GM23338 (cell line): ENCODE data around the gene RMND1. TPM values are rescaled to one million over a fixed set of nuclear protein-coding genes. Genes with fewer than 3 reads are reported as not detected.
A peak's percentile ranks its signal among the peaks of the same experiment; 100 is the strongest.

Experiments used
- ATAC-seq: fragments of 200-7000 bp; cut with Tn5 transposase; 3 replicates; pipeline ENCODE4 v1.9.1; 2020
- DNase-seq: peaks from one replicate; pipeline ENCODE4 v3.0.0-alpha.2; 2015; ENCODE audit warnings: low spot score
- H2AFZ ChIP-seq: fragments of 200-600 bp; sonication (generic); 2 replicates; pipeline ENCODE4 v1.8.0; 2016; ENCODE audit warnings: antibody characterized with exemption, mild to moderate bottlenecking, moderate library complexity
- H3F3A ChIP-seq: fragments of 200-600 bp; sonication (generic); replicated peaks from 2 replicates; pipeline ENCODE4 v1.8.0; 2017; ENCODE audit warnings: antibody characterized with exemption, mixed run types, low read depth
- H3K27ac ChIP-seq: fragments of 200-600 bp; sonication (generic); 2 replicates; pipeline ENCODE4 v1.6.1; 2016; ENCODE audit warnings: low read depth
- H3K27me3 ChIP-seq: fragments of 200-600 bp; sonication (generic); 2 replicates; pipeline ENCODE4 v1.8.0; 2016; ENCODE audit warnings: mild to moderate bottlenecking, mixed run types, moderate library complexity; ENCODE audit not compliant: insufficient read depth
- H3K36me3 ChIP-seq: fragments of 200-600 bp; sonication (generic); 2 replicates; pipeline ENCODE4 v1.8.0; 2016; ENCODE audit warnings: mild to moderate bottlenecking; ENCODE audit not compliant: insufficient read depth
- H3K4me1 ChIP-seq: fragments of 200-600 bp; sonication (generic); 2 replicates; pipeline ENCODE4 v1.8.0; 2016; ENCODE audit warnings: mild to moderate bottlenecking, moderate library complexity; ENCODE audit not compliant: insufficient read depth
- H3K4me2 ChIP-seq: fragments of 200-600 bp; sonication (generic); 2 replicates; pipeline ENCODE4 v1.7.1; 2017; ENCODE audit warnings: mixed run types
- H3K4me3 ChIP-seq: fragments of 200-600 bp; sonication (generic); 2 replicates; pipeline ENCODE4 v1.6.1; 2016; ENCODE audit warnings: mixed run types
- H3K79me2 ChIP-seq: fragments of 200-600 bp; sonication (generic); replicated peaks from 2 replicates; pipeline ENCODE4 v1.8.0; 2017; ENCODE audit warnings: mild to moderate bottlenecking; ENCODE audit not compliant: insufficient read depth
- H3K9me2 ChIP-seq: fragments of 200-600 bp; sonication (generic); 2 replicates; pipeline ENCODE4 v1.8.0; 2017; ENCODE audit not compliant: insufficient read depth
- H4K20me1 ChIP-seq: fragments of 200-600 bp; sonication (generic); replicated peaks from 2 replicates; pipeline ENCODE4 v1.8.0; 2017; ENCODE audit warnings: mild to moderate bottlenecking; ENCODE audit not compliant: insufficient read depth
- H3K27ac Mint-ChIP-seq: 2 replicates; pipeline ENCODE4 v1.8.0; 2020; ENCODE audit warnings: inconsistent platforms, mild to moderate bottlenecking, moderate library complexity, mixed read lengths
- H3K27me3 Mint-ChIP-seq: 3 replicates; pipeline ENCODE4 v1.8.0; 2022; ENCODE audit warnings: low read depth, mild to moderate bottlenecking, moderate library complexity, mixed read lengths, inconsistent platforms; ENCODE audit not compliant: insufficient read depth, poor library complexity
- H3K36me3 Mint-ChIP-seq: 3 replicates; pipeline ENCODE4 v1.8.0; 2021; ENCODE audit warnings: low read depth, mild to moderate bottlenecking, inconsistent platforms, moderate library complexity, mixed read lengths
- H3K4me1 Mint-ChIP-seq: 3 replicates; pipeline ENCODE4 v1.8.0; 2020; ENCODE audit warnings: mild to moderate bottlenecking, inconsistent platforms, mixed read lengths
- H3K4me3 Mint-ChIP-seq: 3 replicates; pipeline ENCODE4 v1.8.0; 2021; ENCODE audit warnings: moderate library complexity, mild to moderate bottlenecking, inconsistent platforms, mixed read lengths
- H3K9me3 Mint-ChIP-seq: 3 replicates; pipeline ENCODE4 v1.8.0; 2020; ENCODE audit warnings: moderate library complexity, mild to moderate bottlenecking, inconsistent platforms, mixed read lengths
- EZH2 ChIP-seq: fragments of 200-600 bp; sonication (generic); IDR thresholded peaks from one replicate; pipeline ENCODE4 v1.8.0; 2017; ENCODE audit warnings: antibody characterized with exemption, mild to moderate bottlenecking, low read depth; ENCODE audit not compliant: unreplicated experiment
- EZH2phosphoT487 ChIP-seq: fragments of 200-600 bp; sonication (generic); IDR thresholded peaks from one replicate; pipeline ENCODE4 v1.8.1; 2018; ENCODE audit warnings: antibody characterized with exemption; ENCODE audit not compliant: unreplicated experiment
- NANOG ChIP-seq: IDR thresholded peaks from 2 replicates; pipeline ENCODE4 v1.6.1; 2016; ENCODE audit warnings: antibody characterized with exemption, borderline replicate concordance
- STAT1 ChIP-seq: IDR thresholded peaks from one replicate; pipeline ENCODE4 v1.6.1; 2016; ENCODE audit warnings: antibody characterized with exemption; ENCODE audit not compliant: unreplicated experiment
- ZNF331 ChIP-seq: fragments of 250-450 bp; sonication (Bioruptor Pico); IDR thresholded peaks from 2 replicates; pipeline ENCODE4 v1.5.0; 2020; ENCODE audit warnings: low read depth, mild to moderate bottlenecking, moderate library complexity
- polyA plus RNA-seq: library from polyadenylated mRNA; unstranded; fragments of >200 nt; fragmentation: Nextera tagmentation; extraction: Ambion mirVana; gene quantifications from 2 replicates; pipeline ENCODE4 v1.2.1, GENCODE V29; 2016
- total RNA-seq: library from RNA; depleted of rRNA; stranded (reverse); fragments of >200 nt; shearing (Covaris generic); gene quantifications from 2 replicates; pipeline ENCODE4 v1.2.3, GENCODE V29; 2014
- TF ChIP-seq, protein P1 (sequence below), 2 experiments: fragments of 200-600 bp in 1 of 2; sonication (generic) in 1 of 2; conservative IDR thresholded peaks; 2 replicates each; pipeline versions ENCODE4 v1.5.1 to v1.6.1; 2016 to 2017; ENCODE audit warnings: antibody characterized with exemption in 2 of 2, low read depth in 2 of 2, mild to moderate bottlenecking in 2 of 2, moderate library complexity in 1 of 2
- TF ChIP-seq, protein P2 (sequence below): IDR thresholded peaks from one replicate; pipeline ENCODE4 v1.6.1; 2018; ENCODE audit warnings: antibody characterized with exemption; ENCODE audit not compliant: unreplicated experiment

Gene RMND1
- total and polyA plus RNA-seq, 2 experiments from 2014 or later, result 27.5 to 34.4 TPM

DNA sequence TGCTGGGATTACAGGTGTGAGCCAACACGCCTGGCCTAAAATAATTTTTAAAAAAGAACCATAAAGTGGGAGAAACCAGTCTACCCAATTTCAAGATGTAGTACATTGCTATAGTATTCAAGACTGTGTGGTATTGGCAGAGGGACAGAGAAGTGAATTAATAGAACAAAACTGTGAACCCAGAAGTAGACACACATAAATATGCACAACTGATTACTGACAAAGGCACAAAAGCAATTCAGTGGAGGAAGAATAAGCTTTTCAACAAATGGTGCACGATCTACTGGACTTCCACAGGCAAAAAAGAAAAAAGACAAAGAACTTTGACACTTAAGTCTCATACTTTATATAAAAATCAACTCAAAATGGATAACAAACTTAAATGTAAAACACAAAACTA lies 76.1 kb downstream of the RMND1 start (continued):
- TF ChIP-seq, protein P1, sequence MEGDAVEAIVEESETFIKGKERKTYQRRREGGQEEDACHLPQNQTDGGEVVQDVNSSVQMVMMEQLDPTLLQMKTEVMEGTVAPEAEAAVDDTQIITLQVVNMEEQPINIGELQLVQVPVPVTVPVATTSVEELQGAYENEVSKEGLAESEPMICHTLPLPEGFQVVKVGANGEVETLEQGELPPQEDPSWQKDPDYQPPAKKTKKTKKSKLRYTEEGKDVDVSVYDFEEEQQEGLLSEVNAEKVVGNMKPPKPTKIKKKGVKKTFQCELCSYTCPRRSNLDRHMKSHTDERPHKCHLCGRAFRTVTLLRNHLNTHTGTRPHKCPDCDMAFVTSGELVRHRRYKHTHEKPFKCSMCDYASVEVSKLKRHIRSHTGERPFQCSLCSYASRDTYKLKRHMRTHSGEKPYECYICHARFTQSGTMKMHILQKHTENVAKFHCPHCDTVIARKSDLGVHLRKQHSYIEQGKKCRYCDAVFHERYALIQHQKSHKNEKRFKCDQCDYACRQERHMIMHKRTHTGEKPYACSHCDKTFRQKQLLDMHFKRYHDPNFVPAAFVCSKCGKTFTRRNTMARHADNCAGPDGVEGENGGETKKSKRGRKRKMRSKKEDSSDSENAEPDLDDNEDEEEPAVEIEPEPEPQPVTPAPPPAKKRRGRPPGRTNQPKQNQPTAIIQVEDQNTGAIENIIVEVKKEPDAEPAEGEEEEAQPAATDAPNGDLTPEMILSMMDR (conservative IDR thresholded peaks at IDR 0.05; ENCODE audit: low read depth in 2 of 2), result no peak
- TF ChIP-seq EZH2 (no peak), STAT1 (no peak)

DNA sequence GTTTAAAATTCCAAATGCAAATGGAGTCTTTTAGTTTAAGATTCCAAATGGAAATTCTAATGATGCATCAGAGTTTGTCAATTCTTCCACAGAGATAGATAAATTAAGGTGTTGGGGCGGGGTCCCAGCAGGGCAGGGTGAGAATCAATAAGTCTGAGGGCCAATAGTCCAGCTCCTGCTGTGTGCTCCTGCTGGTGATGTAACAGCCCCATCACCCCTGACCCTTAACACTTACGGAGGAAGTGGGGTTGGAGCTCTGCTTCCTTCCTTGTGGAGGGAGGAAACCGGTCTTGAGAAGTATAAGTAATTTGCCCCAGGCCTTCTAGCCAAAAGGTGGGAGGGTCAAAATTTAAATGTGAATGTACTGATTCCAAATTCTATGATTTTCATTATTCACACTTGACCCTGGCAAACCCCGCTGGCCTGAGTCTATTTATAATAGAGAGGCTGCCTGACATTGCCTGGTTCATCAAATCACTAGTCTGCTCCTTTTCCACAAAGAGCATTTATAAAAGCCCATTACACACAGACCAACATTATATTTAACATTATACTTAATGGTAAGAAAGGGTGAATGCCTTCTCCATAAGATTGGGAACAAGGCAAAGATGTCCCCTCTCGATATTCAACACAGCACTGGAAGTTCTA lies 77.8 kb downstream of the RMND1 start:
- peaks cover 45% of the 10 kb centered on the region for H3K4me1 Mint-ChIP-seq
- no peak for TF ChIP-seq ZNF331 (CRISPR knock-in tag)
- TF ChIP-seq NANOG, result peak; percentile 27; the same call in 1 of the 2 replicates
- Histone ChIP-seq H3F3A (no peaks in the 10 kb centered on the region), H3K4me2 (peak overlapping the region; percentile 58), H3K27me3 (no peaks in the 10 kb centered on the region), H4K20me1 (no peaks in the 10 kb centered on the region), H3K4me3 (peak overlapping the region; percentile 12; the same call in 1 of the 2 replicates), H2AFZ (no peak overlapping the region), H3K27ac (peak overlapping the region; percentile 84), H3K79me2 (peaks cover 52% of the 10 kb centered on the region), H3K4me1 (peaks cover 32% of the 10 kb centered on the region), H3K36me3 (0 out of 2 replicates have a peak, but pooled peaks cover 5% of the 10 kb centered on the region), H3K9me2 (no peaks in the 10 kb centered on the region)
- peaks cover 35% of the 10 kb centered on the region for H3K36me3 Mint-ChIP-seq
- H3K27me3 Mint-ChIP-seq, result peaks cover 7% of the 10 kb centered on the region
- peak overlapping the region; percentile 74; the same call in 1 of the 2 replicates for H3K27ac Mint-ChIP-seq
- peak overlapping the region; percentile 33 for H3K4me3 Mint-ChIP-seq
- ATAC-seq (peak; percentile 63), DNase-seq (peak; percentile 55)
- H3K9me3 Mint-ChIP-seq, result no peaks in the 10 kb centered on the region

DNA sequence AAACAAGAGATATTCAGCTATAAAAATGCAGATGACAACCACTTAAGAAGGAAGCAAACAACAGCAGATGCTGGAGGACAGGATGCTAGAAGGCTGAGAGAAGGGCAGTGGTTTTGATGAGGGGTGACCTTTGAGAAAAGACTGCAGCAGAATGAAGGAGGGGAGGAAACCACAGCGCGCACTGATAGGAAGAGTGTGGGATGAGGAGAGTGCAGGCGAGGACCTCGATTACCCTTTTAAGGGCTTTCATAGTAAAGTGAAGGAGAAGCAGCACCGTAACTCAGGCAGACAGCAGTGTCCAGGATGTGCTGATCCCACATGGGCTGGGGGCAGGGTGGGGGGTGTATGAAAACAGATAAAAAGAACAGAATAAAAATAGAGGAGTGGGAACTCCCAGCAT lies 79.8 kb downstream of the RMND1 start:
- H3K27ac Mint-ChIP-seq, result peak overlapping the region; percentile 6
- TF ChIP-seq, protein P2, sequence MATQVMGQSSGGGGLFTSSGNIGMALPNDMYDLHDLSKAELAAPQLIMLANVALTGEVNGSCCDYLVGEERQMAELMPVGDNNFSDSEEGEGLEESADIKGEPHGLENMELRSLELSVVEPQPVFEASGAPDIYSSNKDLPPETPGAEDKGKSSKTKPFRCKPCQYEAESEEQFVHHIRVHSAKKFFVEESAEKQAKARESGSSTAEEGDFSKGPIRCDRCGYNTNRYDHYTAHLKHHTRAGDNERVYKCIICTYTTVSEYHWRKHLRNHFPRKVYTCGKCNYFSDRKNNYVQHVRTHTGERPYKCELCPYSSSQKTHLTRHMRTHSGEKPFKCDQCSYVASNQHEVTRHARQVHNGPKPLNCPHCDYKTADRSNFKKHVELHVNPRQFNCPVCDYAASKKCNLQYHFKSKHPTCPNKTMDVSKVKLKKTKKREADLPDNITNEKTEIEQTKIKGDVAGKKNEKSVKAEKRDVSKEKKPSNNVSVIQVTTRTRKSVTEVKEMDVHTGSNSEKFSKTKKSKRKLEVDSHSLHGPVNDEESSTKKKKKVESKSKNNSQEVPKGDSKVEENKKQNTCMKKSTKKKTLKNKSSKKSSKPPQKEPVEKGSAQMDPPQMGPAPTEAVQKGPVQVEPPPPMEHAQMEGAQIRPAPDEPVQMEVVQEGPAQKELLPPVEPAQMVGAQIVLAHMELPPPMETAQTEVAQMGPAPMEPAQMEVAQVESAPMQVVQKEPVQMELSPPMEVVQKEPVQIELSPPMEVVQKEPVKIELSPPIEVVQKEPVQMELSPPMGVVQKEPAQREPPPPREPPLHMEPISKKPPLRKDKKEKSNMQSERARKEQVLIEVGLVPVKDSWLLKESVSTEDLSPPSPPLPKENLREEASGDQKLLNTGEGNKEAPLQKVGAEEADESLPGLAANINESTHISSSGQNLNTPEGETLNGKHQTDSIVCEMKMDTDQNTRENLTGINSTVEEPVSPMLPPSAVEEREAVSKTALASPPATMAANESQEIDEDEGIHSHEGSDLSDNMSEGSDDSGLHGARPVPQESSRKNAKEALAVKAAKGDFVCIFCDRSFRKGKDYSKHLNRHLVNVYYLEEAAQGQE, result no peak
- no peak for TF ChIP-seq EZH2phosphoT487

More for the DNA sequence above, 79.8 kb downstream of the RMND1 start:
- Histone ChIP-seq H3K79me2 (peaks cover 32% of the 10 kb centered on the region), H3K4me2 (0 out of 2 replicates have a peak overlapping the region, but pooled peaks have one; percentile 23), H3K4me3 (no peak overlapping the region), H3F3A (no peaks in the 10 kb centered on the region), H3K27ac (peak overlapping the region; percentile 42), H3K9me2 (no peaks in the 10 kb centered on the region), H4K20me1 (no peaks in the 10 kb centered on the region; the same call in 1 of the 2 replicates), H2AFZ (no peak overlapping the region), H3K27me3 (no peaks in the 10 kb centered on the region), H3K4me1 (peaks cover 32% of the 10 kb centered on the region), H3K36me3 (0 out of 2 replicates have a peak, but pooled peaks cover 5% of the 10 kb centered on the region)
- Mint-ChIP-seq H3K4me1 (peaks cover 38% of the 10 kb centered on the region), H3K27me3 (peaks cover 7% of the 10 kb centered on the region), H3K36me3 (peaks cover 50% of the 10 kb centered on the region), H3K4me3 (no peak overlapping the region; the same call in 2 of the 3 replicates), H3K9me3 (no peaks in the 10 kb centered on the region)
- DNase-seq (no peak), ATAC-seq (no peak)
